Muscle layer of duodenum (tissue), 2 donors: ENCODE measurements around the gene KCNIP4.

Source experiments
- H3K27ac ChIP-seq: one replicate; pipeline ENCODE4 v1.7.0; 2013; ENCODE audit warnings: mild to moderate bottlenecking, low read length
- H3K27me3 ChIP-seq: one replicate; pipeline ENCODE4 v1.7.0; 2013; ENCODE audit warnings: low read depth, mild to moderate bottlenecking, control low read depth, low read length
- H3K36me3 ChIP-seq, 2 donors: one replicate each; pipeline ENCODE4 v1.7.0; 2013; ENCODE audit warnings: low read length in 2 of 2, control low read depth in 1 of 2, mild to moderate bottlenecking in 1 of 2; ENCODE audit not compliant: insufficient read depth in 2 of 2, control insufficient read depth in 1 of 2
- H3K4me1 ChIP-seq, 2 donors: one replicate each; pipeline ENCODE4 v1.7.0; 2013; ENCODE audit warnings: low read length in 2 of 2, mild to moderate bottlenecking in 2 of 2, control low read depth in 1 of 2, moderate library complexity in 1 of 2; ENCODE audit not compliant: insufficient read depth in 2 of 2, control insufficient read depth in 1 of 2
- H3K4me3 ChIP-seq, 2 donors: one replicate each; pipeline ENCODE4 v1.7.0; 2013; ENCODE audit warnings: low read length in 2 of 2, low read depth in 1 of 2, mild to moderate bottlenecking in 1 of 2
- H3K9me3 ChIP-seq, 2 donors: one replicate each; pipeline ENCODE4 v1.7.0; 2013; ENCODE audit warnings: low read length in 2 of 2, control low read depth in 1 of 2, mild to moderate bottlenecking in 1 of 2; ENCODE audit not compliant: control insufficient read depth in 1 of 2
- donor health status: healthy.

The KCNIP4 gene

GRCh38 chr4:21628916-21629610 lies 319.5 kb downstream of the KCNIP4 start:
- H3K27ac ChIP-seq = no peak overlapping the region
- H3K4me1 ChIP-seq = no peaks in the 10 kb centered on the region
- no peaks in the 10 kb centered on the region for H3K36me3 ChIP-seq
- no peaks in the 10 kb centered on the region for H3K27me3 ChIP-seq
- H3K9me3 ChIP-seq = no peaks in the 10 kb centered on the region
- H3K4me3 ChIP-seq = no peak overlapping the region

- no peaks in the 10 kb centered on the region for H3K4me1 ChIP-seq
Observed at GRCh38 chr4:21628116-21628670, 320.4 kb downstream of the KCNIP4 start.

GRCh38 chr4:21625447-21625846 lies 323.1 kb downstream of the KCNIP4 start:
- Histone ChIP-seq H3K4me3 (no peak overlapping the region), H3K9me3 (no peaks in the 10 kb centered on the region), H3K4me1 (no peaks in the 10 kb centered on the region), H3K27ac (no peak overlapping the region), H3K27me3 (no peaks in the 10 kb centered on the region), H3K36me3 (no peaks in the 10 kb centered on the region)

More at GRCh38 chr4:21628116-21628670, 320.4 kb downstream of the KCNIP4 start:
- no peaks in the 10 kb centered on the region for H3K9me3 ChIP-seq
- H3K36me3 ChIP-seq = no peaks in the 10 kb centered on the region
- no peak overlapping the region for H3K27ac ChIP-seq
- H3K27me3 ChIP-seq = no peaks in the 10 kb centered on the region
- H3K4me3 ChIP-seq = no peak overlapping the region

- Histone ChIP-seq H3K4me1 (no peaks in the 10 kb centered on the region), H3K9me3 (no peaks in the 10 kb centered on the region), H3K36me3 (no peaks in the 10 kb centered on the region), H3K27me3 (no peaks in the 10 kb centered on the region), H3K4me3 (no peak overlapping the region), H3K27ac (no peak overlapping the region)
Observed at GRCh38 chr4:21605006-21605405, 343.6 kb downstream of the KCNIP4 start.

GRCh38 chr4:21596521-21596920 lies 352.1 kb downstream of the KCNIP4 start:
- Histone ChIP-seq H3K36me3 (no peaks in the 10 kb centered on the region), H3K27me3 (no peaks in the 10 kb centered on the region), H3K4me1 (no peaks in the 10 kb centered on the region), H3K9me3 (no peaks in the 10 kb centered on the region), H3K4me3 (no peak overlapping the region), H3K27ac (no peak overlapping the region)

GRCh38 chr4:21593671-21594001 lies 354.9 kb downstream of the KCNIP4 start:
- Histone ChIP-seq H3K27ac (no peak overlapping the region), H3K4me1 (no peaks in the 10 kb centered on the region), H3K9me3 (no peaks in the 10 kb centered on the region), H3K36me3 (no peaks in the 10 kb centered on the region), H3K4me3 (no peak overlapping the region), H3K27me3 (no peaks in the 10 kb centered on the region)

DNA sequence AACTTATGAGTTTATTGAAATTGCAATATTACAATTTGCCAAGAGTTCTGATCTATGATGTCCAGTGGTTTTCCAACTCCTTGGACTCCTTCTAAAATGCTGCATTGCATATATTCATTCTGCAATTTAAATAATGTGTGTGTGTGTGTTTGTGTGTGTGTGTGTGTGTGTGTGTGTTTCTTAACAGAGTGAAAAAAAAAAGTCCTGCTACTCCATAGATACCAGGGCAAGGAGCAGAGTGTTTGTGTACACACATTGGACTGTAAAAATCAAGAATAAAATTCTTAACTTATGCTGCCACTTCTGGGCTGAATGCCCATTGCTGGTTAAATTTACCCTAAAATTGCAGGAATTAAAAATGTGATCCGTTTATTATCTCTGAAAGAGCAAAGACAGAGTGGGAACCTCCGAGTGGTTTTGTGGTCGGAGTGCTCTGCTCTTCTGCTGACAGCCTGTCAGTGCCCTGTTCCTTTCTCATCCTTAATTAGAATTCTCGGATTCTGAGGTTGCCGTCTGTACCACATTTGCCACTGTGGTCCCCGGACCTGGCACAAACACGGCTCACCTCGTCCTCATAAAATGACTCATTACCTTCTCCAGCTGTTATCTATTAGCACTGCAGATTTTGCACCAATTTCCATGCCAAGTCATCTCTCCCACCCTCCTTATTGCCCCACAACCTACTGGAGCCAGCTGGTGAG lies 355.5 kb downstream of the KCNIP4 start:
- Histone ChIP-seq H3K36me3 (no peaks in the 10 kb centered on the region), H3K4me3 (no peak overlapping the region), H3K27ac (no peak overlapping the region), H3K4me1 (no peaks in the 10 kb centered on the region), H3K9me3 (no peaks in the 10 kb centered on the region), H3K27me3 (no peaks in the 10 kb centered on the region)

DNA sequence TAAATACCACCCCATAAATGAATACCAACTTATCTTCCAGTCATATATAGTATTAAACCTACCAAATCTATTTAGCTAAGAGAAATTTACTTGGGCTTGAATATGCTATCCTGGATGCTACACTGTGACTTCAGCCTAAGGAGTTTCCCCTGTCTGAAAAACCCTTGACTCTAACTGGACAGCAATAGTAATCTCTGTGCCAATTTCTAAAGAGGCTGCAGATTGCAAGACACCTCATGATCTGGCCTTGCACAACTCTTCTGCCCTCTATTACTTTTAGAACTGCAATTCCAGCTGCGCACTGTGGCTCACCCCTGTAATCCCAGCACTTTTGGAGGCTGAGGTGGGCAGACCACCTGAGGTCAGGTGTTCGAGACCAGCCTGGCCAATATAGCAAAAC lies 371.5 kb downstream of the KCNIP4 start:
- Histone ChIP-seq H3K9me3 (no peaks in the 10 kb centered on the region), H3K4me1 (no peaks in the 10 kb centered on the region), H3K4me3 (no peak overlapping the region), H3K27ac (no peak overlapping the region), H3K27me3 (no peaks in the 10 kb centered on the region), H3K36me3 (no peaks in the 10 kb centered on the region)

GRCh38 chr4:21571100-21571499 lies 377.5 kb downstream of the KCNIP4 start:
- no peak overlapping the region for H3K4me3 ChIP-seq
- no peaks in the 10 kb centered on the region for H3K36me3 ChIP-seq
- H3K9me3 ChIP-seq = no peaks in the 10 kb centered on the region
- no peaks in the 10 kb centered on the region for H3K27me3 ChIP-seq
- no peaks in the 10 kb centered on the region for H3K4me1 ChIP-seq
- H3K27ac ChIP-seq = no peak overlapping the region

- no peak overlapping the region for H3K27ac ChIP-seq
- no peaks in the 10 kb centered on the region for H3K9me3 ChIP-seq
- no peaks in the 10 kb centered on the region for H3K36me3 ChIP-seq
- H3K4me3 ChIP-seq = no peak overlapping the region
- no peaks in the 10 kb centered on the region for H3K4me1 ChIP-seq
- H3K27me3 ChIP-seq = no peaks in the 10 kb centered on the region
Observed at GRCh38 chr4:21569638-21570037, 378.9 kb downstream of the KCNIP4 start.

DNA sequence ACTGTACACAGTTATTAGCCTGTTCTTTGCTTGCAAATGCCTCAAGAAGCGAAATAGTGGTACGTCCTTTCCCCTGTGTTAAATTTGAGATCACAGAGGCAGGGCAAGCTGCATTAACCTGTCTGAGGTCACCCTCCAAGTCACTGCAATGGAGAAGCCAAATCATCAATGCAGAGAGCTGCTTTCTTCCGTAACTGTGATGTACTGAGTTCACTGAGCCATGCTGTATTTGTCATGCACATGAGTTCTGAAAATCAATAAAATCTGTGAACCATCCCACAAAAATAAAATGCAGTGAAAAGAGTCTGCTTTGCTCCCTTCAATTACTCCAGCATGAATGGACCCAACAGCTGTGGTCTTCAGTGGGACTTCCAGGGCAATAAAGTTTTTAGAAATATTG lies 393.5 kb downstream of the KCNIP4 start:
- Histone ChIP-seq H3K4me1 (no peaks in the 10 kb centered on the region), H3K9me3 (no peaks in the 10 kb centered on the region), H3K27ac (no peak overlapping the region), H3K4me3 (no peak overlapping the region), H3K36me3 (no peaks in the 10 kb centered on the region), H3K27me3 (no peaks in the 10 kb centered on the region)
